HG03469 (cell line): ENCODE data around the gene CBLB.

Source experiments
- ATAC-seq: cut with Tn5 transposase; IDR thresholded peaks from one replicate; pipeline ENCODE4 v1.9.1; 2021; ENCODE audit warnings: mild to moderate bottlenecking, moderate library complexity, moderate number of reproducible peaks; ENCODE audit not compliant: unreplicated experiment

CBLB gene

DNA sequence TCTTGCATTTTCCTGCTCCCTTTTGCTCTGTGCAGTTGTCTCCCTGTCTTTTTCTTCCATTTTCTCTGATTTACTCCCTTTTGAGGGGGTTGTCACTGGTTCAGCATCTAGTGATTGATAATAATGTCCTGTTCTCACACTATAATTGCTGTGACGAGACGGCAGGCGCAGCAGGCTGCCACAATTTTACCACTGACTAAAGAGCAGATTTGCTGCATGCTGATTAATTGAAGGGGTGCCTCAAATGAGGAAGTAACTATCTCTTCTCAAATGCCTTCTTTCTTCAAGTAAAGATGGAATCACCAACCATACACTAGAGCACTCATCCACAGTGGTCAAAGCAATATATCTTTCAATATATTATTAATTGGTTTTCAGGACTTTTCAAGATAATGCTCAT, 219.3 kb downstream of the CBLB start:
- ATAC-seq = no peak

GRCh38 chr3:105647047-105647446, 221.8 kb downstream of the CBLB start:
- ATAC-seq = no peak

GRCh38 chr3:105639131-105639530, 229.7 kb downstream of the CBLB start:
- no peak for ATAC-seq

DNA sequence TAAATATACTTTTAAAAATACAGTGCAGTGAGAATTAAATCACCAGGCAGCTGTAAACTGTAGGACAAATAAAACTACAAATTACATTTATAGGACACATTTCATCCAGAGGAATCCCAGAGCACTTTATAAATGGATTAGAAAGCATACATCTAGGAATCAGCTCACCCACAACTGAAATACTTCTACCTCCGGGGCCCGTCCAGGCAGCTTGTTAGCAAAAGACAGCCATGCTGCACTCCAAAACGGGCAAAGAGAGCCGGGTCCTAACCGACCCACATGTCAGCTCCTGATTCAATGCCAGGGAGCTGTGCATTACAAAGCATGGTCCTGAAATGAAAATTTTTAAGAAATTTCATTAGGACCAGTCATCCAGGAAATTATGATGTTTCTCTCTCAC, 234.1 kb downstream of the CBLB start:
- no peak for ATAC-seq

- no peak for ATAC-seq
Measured at GRCh38 chr3:105629718-105630117, 239.1 kb downstream of the CBLB start.

- ATAC-seq = no peak
Measured at GRCh38 chr3:105626739-105627138, 242.1 kb downstream of the CBLB start.

GRCh38 chr3:105622169-105622568, 246.6 kb downstream of the CBLB start:
- ATAC-seq = no peak

DNA sequence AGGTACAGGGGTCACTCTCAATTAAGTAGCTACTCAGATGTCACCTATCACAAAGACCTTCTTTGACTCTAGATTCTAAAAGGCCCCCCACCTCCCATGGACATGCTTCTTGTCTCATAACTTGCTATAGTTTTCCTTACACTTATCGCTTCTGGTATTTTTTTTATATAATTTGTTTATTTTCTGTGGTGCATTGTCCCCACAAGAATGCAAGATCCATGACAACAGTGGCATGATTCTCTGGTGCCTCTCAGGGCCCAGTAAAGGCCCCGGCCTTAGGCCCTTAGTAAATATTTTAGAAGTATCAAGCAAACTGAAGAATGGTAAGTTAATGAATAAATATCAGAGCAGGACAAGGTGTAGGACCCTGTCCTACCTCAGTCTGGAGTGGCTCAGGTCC, 248.6 kb downstream of the CBLB start:
- no peak for ATAC-seq

- ATAC-seq = no peak
Measured at GRCh38 chr3:105619651-105620050, 249.2 kb downstream of the CBLB start.

GRCh38 chr3:105618556-105618955, 250.3 kb downstream of the CBLB start:
- ATAC-seq = no peak

- ATAC-seq = no peak
Measured at GRCh38 chr3:105616374-105617121, 252.3 kb downstream of the CBLB start.

DNA sequence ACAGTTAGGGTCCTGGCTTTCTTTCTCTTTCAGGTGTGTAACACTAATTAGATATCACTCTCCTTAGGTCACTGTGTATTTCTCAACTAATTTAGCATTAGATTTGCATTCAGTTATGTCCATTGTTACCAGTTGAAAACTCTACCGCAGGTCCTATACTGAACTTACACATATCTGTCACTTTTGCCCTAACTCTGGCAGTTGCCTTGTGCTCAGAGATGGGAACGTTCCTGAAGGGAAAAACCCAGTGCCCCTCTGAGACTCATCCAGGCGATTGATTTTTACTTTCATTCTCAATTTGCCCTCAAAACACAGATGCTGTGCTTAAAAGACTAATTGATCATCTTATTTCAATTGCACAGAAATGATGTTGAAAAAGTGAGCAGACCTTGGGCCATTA, 253.0 kb downstream of the CBLB start:
- ATAC-seq = no peak

DNA sequence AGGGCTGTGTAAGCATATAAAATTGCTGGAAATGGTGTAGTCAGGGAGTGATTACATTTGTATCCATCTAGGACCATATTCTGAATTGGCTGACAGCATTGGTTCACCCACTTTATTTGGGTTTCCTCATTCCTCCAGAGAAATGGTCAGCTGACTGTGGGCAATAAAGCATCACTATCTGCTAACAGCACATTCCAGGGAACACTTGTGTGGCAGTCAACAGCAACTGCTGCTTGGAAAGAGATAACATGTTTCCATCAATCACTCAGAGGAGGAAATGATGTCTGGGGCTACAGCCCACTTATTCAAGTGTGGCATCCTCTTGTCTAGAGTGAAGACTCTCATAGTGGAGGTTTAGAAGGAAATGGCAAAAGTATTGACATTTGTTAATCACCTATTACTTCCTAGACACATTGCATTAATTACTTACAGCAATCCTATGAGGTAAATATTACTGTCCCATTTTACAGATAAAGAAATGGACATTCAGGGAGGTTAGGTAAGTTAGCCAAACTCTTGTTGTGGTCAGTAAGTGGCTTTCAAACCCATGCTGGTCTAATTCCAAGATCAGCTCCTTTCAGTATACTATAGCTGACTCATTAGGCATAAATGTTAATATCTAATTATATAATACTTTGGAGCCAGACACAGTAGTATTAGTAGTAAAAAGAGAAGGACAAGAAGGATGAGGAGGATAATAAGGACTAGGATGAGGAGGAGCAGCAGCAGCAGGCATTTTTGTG, 254.4 kb downstream of the CBLB start:
- ATAC-seq = no peak

- ATAC-seq = no peak
Measured at GRCh38 chr3:105613120-105613519, 255.7 kb downstream of the CBLB start.

DNA sequence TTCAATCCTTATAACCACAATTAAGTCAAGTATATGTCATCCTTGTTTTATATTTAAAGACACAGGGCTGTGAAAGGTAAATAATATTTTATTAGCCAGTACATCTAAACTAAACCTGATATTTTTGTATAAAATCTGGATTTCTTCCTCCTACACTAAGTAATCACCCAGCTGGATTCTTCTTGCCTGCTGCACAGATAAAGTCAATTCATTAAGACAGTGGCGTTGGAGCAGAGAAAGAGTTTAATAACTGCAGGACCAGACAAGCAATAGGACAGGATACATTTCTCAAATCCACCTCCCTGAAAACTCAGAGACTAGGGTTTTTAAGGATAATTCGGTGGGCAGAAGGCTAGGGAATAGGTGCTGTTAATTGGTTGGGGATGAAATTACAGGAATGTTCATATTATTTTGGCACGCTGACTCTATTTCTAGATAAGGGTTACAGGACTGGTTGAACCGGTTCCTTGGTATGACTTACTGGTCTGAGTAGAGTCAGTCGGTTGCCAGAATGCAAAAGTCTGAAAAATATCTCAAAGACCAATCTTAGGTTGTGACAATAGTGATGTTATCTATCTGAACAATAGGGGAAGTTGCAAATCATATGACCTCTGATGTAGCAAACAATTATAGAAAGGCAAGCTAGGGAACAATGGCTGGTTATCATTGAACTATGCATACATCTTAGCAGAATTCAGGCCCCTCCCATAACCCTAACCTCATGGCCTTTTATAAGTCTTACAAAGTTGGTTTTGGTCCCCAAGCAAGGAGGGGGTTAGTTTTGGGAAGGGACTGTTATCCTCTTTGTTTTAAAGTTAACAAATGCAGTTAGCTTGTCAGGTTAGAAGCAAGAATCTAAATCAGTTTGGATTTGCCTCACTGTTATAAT, 257.3 kb downstream of the CBLB start:
- ATAC-seq = no peak

DNA sequence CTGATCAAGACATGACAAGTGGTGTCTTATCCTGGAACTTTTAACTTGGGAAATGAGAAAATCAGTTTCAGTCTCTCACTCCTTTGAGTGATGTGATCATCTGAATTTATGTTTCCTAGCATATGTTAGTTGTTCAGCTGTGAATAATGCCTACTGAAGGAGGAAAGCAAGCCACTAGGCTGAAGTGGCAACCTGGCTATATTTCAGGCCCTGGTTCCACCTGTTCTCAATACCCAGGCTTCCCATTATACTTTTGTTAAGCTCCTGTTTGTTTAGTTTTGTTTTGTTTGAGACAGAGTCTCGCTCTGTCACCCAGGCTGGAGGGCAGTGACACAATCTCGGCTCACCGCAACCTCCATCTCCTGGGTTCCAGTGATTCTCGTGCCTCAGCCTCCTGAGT, 258.3 kb downstream of the CBLB start:
- ATAC-seq = no peak

DNA sequence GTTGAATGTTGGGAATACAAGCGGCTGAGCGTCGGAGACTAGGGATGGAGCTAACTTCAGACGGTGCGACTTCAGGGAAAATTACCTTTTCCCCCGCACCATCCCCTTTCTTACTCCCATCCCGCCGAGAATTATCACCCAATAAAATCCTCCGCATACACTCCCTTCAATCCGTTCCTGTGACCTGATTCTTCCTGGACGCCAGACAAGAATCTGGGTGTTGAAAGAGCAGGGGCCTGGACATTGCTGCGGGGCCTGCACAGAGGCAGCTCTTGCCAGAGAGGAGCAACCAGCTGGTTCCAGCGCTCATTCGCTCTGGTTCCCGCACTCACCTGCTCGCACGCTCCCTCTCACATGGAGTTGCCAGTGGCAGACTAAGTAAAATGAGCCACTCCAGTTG, 260.2 kb downstream of the CBLB start:
- no peak for ATAC-seq

DNA sequence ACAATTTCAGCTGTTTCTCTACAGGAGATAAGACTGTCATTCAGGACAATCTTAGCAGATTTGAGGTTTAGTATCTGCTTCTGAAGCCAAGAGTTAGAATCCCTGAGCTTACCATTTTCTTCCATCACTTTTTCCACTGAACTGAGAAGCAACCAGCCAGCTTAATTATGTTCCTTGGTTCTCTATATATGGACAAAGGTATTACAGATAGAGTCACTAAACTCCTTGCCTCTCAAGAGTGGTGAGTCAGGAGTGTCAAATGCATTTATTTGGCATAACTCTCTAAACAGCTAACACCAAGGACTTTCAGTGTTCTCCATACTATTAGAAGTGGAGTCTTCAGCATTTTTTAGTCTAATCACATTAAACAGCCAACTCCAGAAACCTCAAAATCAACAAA, 262.8 kb downstream of the CBLB start:
- ATAC-seq = no peak
